ENCODE results near the gene ADCY5.

Gene ADCY5

DNA sequence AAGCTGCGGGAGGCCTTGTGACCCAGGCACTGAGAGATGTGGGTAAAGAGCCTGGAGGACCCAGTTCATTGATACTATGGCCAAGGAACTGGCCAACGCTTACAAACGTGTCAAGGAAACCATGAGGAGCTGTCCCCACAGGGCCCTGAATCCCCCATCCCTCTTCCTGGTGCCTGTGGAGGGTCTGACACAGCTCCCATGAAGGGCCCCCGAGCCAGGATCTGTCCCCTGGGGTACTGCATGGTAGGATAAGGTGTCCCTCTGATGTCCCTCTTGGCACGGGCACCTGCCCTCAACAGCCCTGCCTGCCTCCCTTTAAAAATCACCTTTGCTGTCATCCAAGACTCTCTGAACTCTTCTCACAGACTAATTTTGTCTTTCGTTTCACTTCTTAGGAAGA, 122.4 kb downstream of the ADCY5 start:
- H3K27me3 ChIP-seq (ENCODE audit: insufficient read depth, low read length, poor library complexity): peaks cover 18% of the 10 kb centered on the region
- no peaks in the 10 kb centered on the region for H3K9me3 ChIP-seq (ENCODE audit: insufficient read depth, low read length, severe bottlenecking)
- no peaks in the 10 kb centered on the region for H3K79me2 ChIP-seq (ENCODE audit: insufficient read depth, low read length)
- no peak overlapping the region for H3K4me2 ChIP-seq (ENCODE audit: insufficient read depth, low read length)
- DNase-seq: no peak
- peaks cover 16% of the 10 kb centered on the region; the same call in 1 of the 2 replicates for H4K20me1 ChIP-seq (ENCODE audit: insufficient read depth, low read length)
- H3K27ac ChIP-seq (ENCODE audit: low read length): no peak overlapping the region
- H3K9ac ChIP-seq (ENCODE audit: low read depth, low read length): no peak overlapping the region
- TF ChIP-seq, protein P1, sequence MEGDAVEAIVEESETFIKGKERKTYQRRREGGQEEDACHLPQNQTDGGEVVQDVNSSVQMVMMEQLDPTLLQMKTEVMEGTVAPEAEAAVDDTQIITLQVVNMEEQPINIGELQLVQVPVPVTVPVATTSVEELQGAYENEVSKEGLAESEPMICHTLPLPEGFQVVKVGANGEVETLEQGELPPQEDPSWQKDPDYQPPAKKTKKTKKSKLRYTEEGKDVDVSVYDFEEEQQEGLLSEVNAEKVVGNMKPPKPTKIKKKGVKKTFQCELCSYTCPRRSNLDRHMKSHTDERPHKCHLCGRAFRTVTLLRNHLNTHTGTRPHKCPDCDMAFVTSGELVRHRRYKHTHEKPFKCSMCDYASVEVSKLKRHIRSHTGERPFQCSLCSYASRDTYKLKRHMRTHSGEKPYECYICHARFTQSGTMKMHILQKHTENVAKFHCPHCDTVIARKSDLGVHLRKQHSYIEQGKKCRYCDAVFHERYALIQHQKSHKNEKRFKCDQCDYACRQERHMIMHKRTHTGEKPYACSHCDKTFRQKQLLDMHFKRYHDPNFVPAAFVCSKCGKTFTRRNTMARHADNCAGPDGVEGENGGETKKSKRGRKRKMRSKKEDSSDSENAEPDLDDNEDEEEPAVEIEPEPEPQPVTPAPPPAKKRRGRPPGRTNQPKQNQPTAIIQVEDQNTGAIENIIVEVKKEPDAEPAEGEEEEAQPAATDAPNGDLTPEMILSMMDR (IDR thresholded peaks at IDR 0.05; ENCODE audit: borderline replicate concordance, extremely low read depth, low read length, poor library complexity, severe bottlenecking): no peak
- no peak for TF ChIP-seq EZH2 (IDR thresholded peaks at IDR 0.05; ENCODE audit: borderline replicate concordance, low read depth, low read length, severe bottlenecking)
- H3K4me3 ChIP-seq (ENCODE audit: low read depth in 1 of 2, low read length in 2 of 2): no peak overlapping the region
- no peaks in the 10 kb centered on the region for H3K36me3 ChIP-seq (ENCODE audit: insufficient read depth, low read length)
- ATAC-seq (ENCODE audit: insufficient read depth, low read depth): no peak
- no peak overlapping the region for H2AFZ ChIP-seq (ENCODE audit: low read depth, low read length)
- 0 out of 2 replicates have a peak, but pooled peaks cover 3% of the 10 kb centered on the region for H3K4me1 ChIP-seq (ENCODE audit: insufficient read depth, low read length)

DNA sequence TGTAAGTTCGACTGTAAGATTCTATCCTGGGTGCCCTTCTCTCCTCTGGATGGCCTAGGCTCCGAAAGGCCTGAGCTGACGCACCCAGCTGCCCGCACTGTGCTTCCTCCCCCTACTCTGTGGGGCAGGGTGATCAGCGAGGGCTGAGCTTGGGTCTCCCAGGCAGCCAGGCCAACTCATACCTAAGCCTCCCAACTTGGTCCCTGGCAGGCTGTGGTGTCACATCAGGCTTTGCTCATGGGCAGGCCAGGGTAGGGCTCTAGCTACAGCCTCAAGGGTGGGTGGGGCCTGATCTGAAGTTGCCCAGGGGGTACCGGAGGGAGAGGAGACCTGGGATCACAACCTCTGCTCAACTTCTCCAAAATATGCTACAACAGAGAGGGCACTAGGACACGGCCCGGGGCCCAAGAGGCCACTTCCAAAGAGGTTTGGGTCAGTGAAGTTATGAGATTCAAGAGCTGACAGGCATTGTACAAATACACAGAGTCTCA, 123.1 kb downstream of the ADCY5 start:
- H3K4me3 ChIP-seq (ENCODE audit: low read depth in 1 of 2, low read length in 2 of 2): no peak overlapping the region
- no peaks in the 10 kb centered on the region for H3K36me3 ChIP-seq (ENCODE audit: insufficient read depth, low read length)
- H3K9ac ChIP-seq (ENCODE audit: low read depth, low read length): no peak overlapping the region
- ATAC-seq (ENCODE audit: insufficient read depth, low read depth): no peak
- H3K27me3 ChIP-seq (ENCODE audit: insufficient read depth, low read length, poor library complexity): peaks cover 25% of the 10 kb centered on the region
- no peak overlapping the region for H3K27ac ChIP-seq (ENCODE audit: low read length)
- H3K4me2 ChIP-seq (ENCODE audit: insufficient read depth, low read length): no peak overlapping the region
- no peaks in the 10 kb centered on the region for H3K79me2 ChIP-seq (ENCODE audit: insufficient read depth, low read length)
- TF ChIP-seq, protein P1 (IDR thresholded peaks at IDR 0.05; ENCODE audit: borderline replicate concordance, extremely low read depth, low read length, poor library complexity, severe bottlenecking): no peak
- TF ChIP-seq EZH2 (IDR thresholded peaks at IDR 0.05; ENCODE audit: borderline replicate concordance, low read depth, low read length, severe bottlenecking): no peak
- H3K4me1 ChIP-seq (ENCODE audit: insufficient read depth, low read length): 0 out of 2 replicates have a peak, but pooled peaks cover 3% of the 10 kb centered on the region
- no peak for DNase-seq
- H2AFZ ChIP-seq (ENCODE audit: low read depth, low read length): no peak overlapping the region
- no peaks in the 10 kb centered on the region for H3K9me3 ChIP-seq (ENCODE audit: insufficient read depth, low read length, severe bottlenecking)
- H4K20me1 ChIP-seq (ENCODE audit: insufficient read depth, low read length): peaks cover 16% of the 10 kb centered on the region; the same call in 1 of the 2 replicates

DNA sequence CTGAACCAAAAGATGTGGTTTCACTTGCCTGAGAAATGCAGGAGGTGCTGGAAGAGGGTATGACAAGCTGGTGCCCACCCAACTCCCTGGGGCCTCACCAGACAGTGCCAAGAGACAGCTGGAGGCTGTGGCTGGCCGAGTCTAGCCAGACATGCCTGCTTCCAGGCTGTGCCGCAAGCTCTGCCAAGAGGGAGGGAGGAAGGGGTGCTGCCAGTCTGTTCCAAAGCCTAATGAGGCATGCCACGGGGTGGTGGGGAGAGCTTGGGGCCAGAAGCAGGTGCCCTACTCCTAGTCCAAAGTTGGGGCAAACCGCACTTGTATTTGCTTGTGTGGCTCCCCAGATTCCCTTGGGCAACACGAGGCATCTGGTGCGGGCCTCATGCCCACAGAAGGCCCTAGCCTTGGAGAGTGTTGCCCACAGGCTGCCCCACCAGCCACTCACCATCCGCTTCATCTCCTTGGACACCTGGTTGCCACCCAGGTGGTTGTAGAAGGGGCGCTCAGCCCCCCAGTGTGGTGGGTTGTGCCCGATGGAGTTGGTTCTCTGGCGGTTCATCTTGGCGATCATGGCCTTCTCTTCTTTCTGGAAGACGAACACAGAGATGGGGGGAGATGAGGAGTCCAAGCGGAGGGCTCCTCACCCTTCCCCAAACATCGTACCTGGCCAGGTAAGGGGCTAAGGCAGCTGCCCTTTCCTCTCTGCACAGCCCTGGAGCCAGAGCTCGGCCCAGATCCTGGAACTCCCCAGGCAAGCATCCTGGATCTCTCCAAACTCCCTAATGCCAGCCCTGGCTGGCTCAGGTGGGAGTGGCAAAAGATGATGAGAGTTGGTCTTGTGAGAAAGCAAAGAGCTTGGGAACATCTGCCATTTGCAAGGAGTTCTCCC, 123.8 kb downstream of the ADCY5 start:
- ATAC-seq (ENCODE audit: insufficient read depth, low read depth): no peak
- H3K79me2 ChIP-seq (ENCODE audit: insufficient read depth, low read length): no peaks in the 10 kb centered on the region
- no peaks in the 10 kb centered on the region for H3K36me3 ChIP-seq (ENCODE audit: insufficient read depth, low read length)
- no peak for DNase-seq
- no peak overlapping the region for H3K27ac ChIP-seq (ENCODE audit: low read length)
- H3K9ac ChIP-seq (ENCODE audit: low read depth, low read length): no peak overlapping the region
- H3K9me3 ChIP-seq (ENCODE audit: insufficient read depth, low read length, severe bottlenecking): no peaks in the 10 kb centered on the region
- 0 out of 2 replicates have a peak, but pooled peaks cover 3% of the 10 kb centered on the region for H3K4me1 ChIP-seq (ENCODE audit: insufficient read depth, low read length)
- H2AFZ ChIP-seq (ENCODE audit: low read depth, low read length): no peak overlapping the region
- H3K4me2 ChIP-seq (ENCODE audit: insufficient read depth, low read length): no peak overlapping the region
- H3K4me3 ChIP-seq (ENCODE audit: low read depth in 1 of 2, low read length in 2 of 2): no peak overlapping the region
- TF ChIP-seq EZH2 (IDR thresholded peaks at IDR 0.05; ENCODE audit: borderline replicate concordance, low read depth, low read length, severe bottlenecking): no peak
- TF ChIP-seq, protein P1 (IDR thresholded peaks at IDR 0.05; ENCODE audit: borderline replicate concordance, extremely low read depth, low read length, poor library complexity, severe bottlenecking): no peak
- peaks cover 32% of the 10 kb centered on the region for H3K27me3 ChIP-seq (ENCODE audit: insufficient read depth, low read length, poor library complexity)
- H4K20me1 ChIP-seq (ENCODE audit: insufficient read depth, low read length): peaks cover 16% of the 10 kb centered on the region; the same call in 1 of the 2 replicates
